SIG-M5 (cell line): ENCODE data around the gene CFAP46.
"Not testable (repeated sequence)": the region's sequence is repeated elsewhere in the genome, so short reads cannot be mapped to it uniquely, and the experiment has no call there.

Experiments used
- DNase-seq: peaks from one replicate; lab custom pipeline; 2025; lab: John Stamatoyannopoulos, UW

Gene CFAP46

GRCh38 chr10:132899054-132899750 lies 43.2 kb downstream of the CFAP46 start:
- no peak for DNase-seq

GRCh38 chr10:132898391-132899053 lies 43.8 kb downstream of the CFAP46 start:
- no peak for DNase-seq

GRCh38 chr10:132897516-132898381 lies 44.6 kb downstream of the CFAP46 start:
- no peak for DNase-seq

- DNase-seq = not testable (repeated sequence)
These were observed 48.6 kb downstream of the CFAP46 start for GRCh38 chr10:132893786-132894185.

- DNase-seq = no peak
These were observed 49.3 kb downstream of the CFAP46 start for GRCh38 chr10:132893090-132893489.

- no peak for DNase-seq
These were observed 50.4 kb downstream of the CFAP46 start for GRCh38 chr10:132892004-132892403.

GRCh38 chr10:132891368-132891767 lies 51.0 kb downstream of the CFAP46 start:
- DNase-seq = no peak

- no peak for DNase-seq
These were observed 52.1 kb downstream of the CFAP46 start for GRCh38 chr10:132890301-132890700.

- no peak for DNase-seq
These were observed 52.8 kb downstream of the CFAP46 start for GRCh38 chr10:132889556-132889955.

GRCh38 chr10:132888898-132889490 lies 53.4 kb downstream of the CFAP46 start:
- DNase-seq = no peak

- DNase-seq = not testable (repeated sequence)
These were observed 53.9 kb downstream of the CFAP46 start for GRCh38 chr10:132888446-132888845.

- DNase-seq = no peak
These were observed 55.9 kb downstream of the CFAP46 start for GRCh38 chr10:132886211-132887099.

GRCh38 chr10:132885451-132886210 lies 56.7 kb downstream of the CFAP46 start:
- no peak for DNase-seq

- no peak for DNase-seq
These were observed 57.6 kb downstream of the CFAP46 start for GRCh38 chr10:132884691-132885271.

- no peak for DNase-seq
These were observed 58.3 kb downstream of the CFAP46 start for GRCh38 chr10:132884041-132884440.

GRCh38 chr10:132883391-132883881 lies 58.9 kb downstream of the CFAP46 start:
- no peak for DNase-seq

- no peak for DNase-seq
These were observed 60.1 kb downstream of the CFAP46 start for GRCh38 chr10:132882069-132882951.

- no peak for DNase-seq
These were observed 61.0 kb downstream of the CFAP46 start for GRCh38 chr10:132881186-132881920.
